Measurements from ENCODE around the gene TCTN2. TPM values are rescaled to one million over a fixed set of nuclear protein-coding genes. Genes with fewer than 3 reads are reported as not detected.

The TCTN2 gene
- total and polyA plus RNA-seq, 2 donors (not counting 1 experiment from before 2014, with no cell fraction given): 8.5 to 22.8 TPM

Other genes with a start within 250 kb of the TCTN2 start
- 12.6 and 13.0 TPM in 2 replicates for gene RILPL2, start 234.4 kb upstream of the TCTN2 start, total RNA-seq
- gene RILPL2, start 234.4 kb upstream of the TCTN2 start, polyA plus RNA-seq: 3.3 and 4.0 TPM in 2 replicates
- 57.8 and 58.2 TPM in 2 replicates for gene SNRNP35, start 213.0 kb upstream of the TCTN2 start, total RNA-seq
- 33.8 and 46.6 TPM in 2 replicates for gene SNRNP35, start 213.0 kb upstream of the TCTN2 start, polyA plus RNA-seq
- gene RILPL1, start 137.4 kb upstream of the TCTN2 start, total RNA-seq: 2.6 and 2.8 TPM in 2 replicates
- 1.1 and 2.6 TPM in 2 replicates for gene RILPL1, start 137.4 kb upstream of the TCTN2 start, polyA plus RNA-seq
- gene TMED2, start 86.6 kb upstream of the TCTN2 start, total RNA-seq: 82.6 and 89.0 TPM in 2 replicates
- gene TMED2, start 86.6 kb upstream of the TCTN2 start, polyA plus RNA-seq: 19.3 and 25.3 TPM in 2 replicates
- gene DDX55, start 69.0 kb upstream of the TCTN2 start, total RNA-seq: 33.3 and 35.6 TPM in 2 replicates
- 39.9 and 55.2 TPM in 2 replicates for gene DDX55, start 69.0 kb upstream of the TCTN2 start, polyA plus RNA-seq
- gene EIF2B1, start 37.4 kb upstream of the TCTN2 start, total RNA-seq: 54.0 and 56.7 TPM in 2 replicates
- gene EIF2B1, start 37.4 kb upstream of the TCTN2 start, polyA plus RNA-seq: 48.9 and 59.0 TPM in 2 replicates
- 24.2 and 25.8 TPM in 2 replicates for gene GTF2H3, start 37.3 kb upstream of the TCTN2 start, total RNA-seq
- 10.5 and 12.4 TPM in 2 replicates for gene GTF2H3, start 37.3 kb upstream of the TCTN2 start, polyA plus RNA-seq
- gene ATP6V0A2, start 41.2 kb downstream of the TCTN2 start, total RNA-seq: 51.1 and 51.6 TPM in 2 replicates
- 27.6 and 35.1 TPM in 2 replicates for gene ATP6V0A2, start 41.2 kb downstream of the TCTN2 start, polyA plus RNA-seq
- gene DNAH10, start 91.2 kb downstream of the TCTN2 start, total RNA-seq: 0.66 and 0.99 TPM in 2 replicates
- gene DNAH10, start 91.2 kb downstream of the TCTN2 start, polyA plus RNA-seq: 0.24 and 0.55 TPM in 2 replicates